Measurements from ENCODE around the gene KIAA1217. TPM values are rescaled to one million over a fixed set of nuclear protein-coding genes. Genes with fewer than 3 reads are reported as not detected.

The KIAA1217 gene
- total RNA-seq, 2 experiments from 2014 or later, result 0.12 to 0.70 TPM

- CTCF ChIA-PET, result interaction anchor here (0.7 kb wide), 1 partner anchor 72 kb away, joined by 3 read pairs; no protein-coding TSS in a partner anchor
- H3K9me3 Mint-ChIP-seq (ENCODE audit: low read depth), result no peaks in the 10 kb centered on the region
- H3K4me3 Mint-ChIP-seq, result no peak overlapping the region
- DNase-seq, result no peak
- no peak for ATAC-seq
- no peaks in the 10 kb centered on the region for H3K4me1 Mint-ChIP-seq
- no peaks in the 10 kb centered on the region for H3K36me3 Mint-ChIP-seq
- H3K27ac Mint-ChIP-seq, result no peak overlapping the region
- H3K27me3 Mint-ChIP-seq, result peaks cover 3% of the 10 kb centered on the region
Measured at GRCh38 chr10:24419066-24419465, 210.1 kb downstream of the KIAA1217 start.

GRCh38 chr10:24425151-24425550 lies 216.2 kb downstream of the KIAA1217 start:
- CTCF ChIA-PET, result no interaction called here
- DNase-seq (no peak), ATAC-seq (no peak)
- Mint-ChIP-seq H3K4me3 (no peak overlapping the region), H3K27me3 (no peaks in the 10 kb centered on the region), H3K36me3 (no peaks in the 10 kb centered on the region), H3K4me1 (no peaks in the 10 kb centered on the region), H3K9me3 (ENCODE audit: low read depth) (no peaks in the 10 kb centered on the region), H3K27ac (no peak overlapping the region)

- Mint-ChIP-seq H3K27me3 (no peaks in the 10 kb centered on the region), H3K27ac (no peak overlapping the region), H3K9me3 (ENCODE audit: low read depth) (no peaks in the 10 kb centered on the region), H3K4me3 (no peak overlapping the region), H3K36me3 (no peaks in the 10 kb centered on the region), H3K4me1 (no peaks in the 10 kb centered on the region)
- ATAC-seq (no peak), DNase-seq (no peak)
- CTCF ChIA-PET, result no interaction called here
Measured at GRCh38 chr10:24427678-24428409, 218.9 kb downstream of the KIAA1217 start.

- Mint-ChIP-seq H3K27me3 (no peaks in the 10 kb centered on the region), H3K4me3 (no peak overlapping the region), H3K4me1 (no peaks in the 10 kb centered on the region), H3K9me3 (ENCODE audit: low read depth) (no peaks in the 10 kb centered on the region), H3K36me3 (no peaks in the 10 kb centered on the region), H3K27ac (no peak overlapping the region)
- CTCF ChIA-PET, result no interaction called here
- DNase-seq, result no peak
- no peak for ATAC-seq
Measured at GRCh38 chr10:24428410-24428782, 219.5 kb downstream of the KIAA1217 start.

GRCh38 chr10:24430591-24430990 lies 221.7 kb downstream of the KIAA1217 start:
- DNase-seq, result no peak
- ATAC-seq, result no peak

GRCh38 chr10:24432478-24433416 lies 223.8 kb downstream of the KIAA1217 start:
- CTCF ChIA-PET, result no interaction called here
- no peak overlapping the region for H3K4me3 Mint-ChIP-seq

More at GRCh38 chr10:24430591-24430990, 221.7 kb downstream of the KIAA1217 start:
- H3K27ac Mint-ChIP-seq, result no peak overlapping the region
- H3K4me3 Mint-ChIP-seq, result no peak overlapping the region
- H3K36me3 Mint-ChIP-seq, result no peaks in the 10 kb centered on the region
- no peaks in the 10 kb centered on the region for H3K9me3 Mint-ChIP-seq (ENCODE audit: low read depth)
- H3K27me3 Mint-ChIP-seq, result no peaks in the 10 kb centered on the region
- H3K4me1 Mint-ChIP-seq, result no peaks in the 10 kb centered on the region
- CTCF ChIA-PET, result no interaction called here

GRCh38 chr10:24433705-24434104 lies 224.8 kb downstream of the KIAA1217 start:
- no peak for ATAC-seq
- CTCF ChIA-PET, result interaction anchor here (0.6 kb wide), 1 partner anchor 1243 kb away, joined by 4 read pairs; no protein-coding TSS in a partner anchor
- H3K27me3 Mint-ChIP-seq, result no peaks in the 10 kb centered on the region

More at GRCh38 chr10:24432478-24433416, 223.8 kb downstream of the KIAA1217 start:
- Mint-ChIP-seq H3K36me3 (no peaks in the 10 kb centered on the region), H3K27ac (no peak overlapping the region), H3K4me1 (no peaks in the 10 kb centered on the region), H3K9me3 (ENCODE audit: low read depth) (no peaks in the 10 kb centered on the region), H3K27me3 (no peaks in the 10 kb centered on the region)
- no peak for DNase-seq
- ATAC-seq, result no peak

GRCh38 chr10:24434961-24435360 lies 226.0 kb downstream of the KIAA1217 start:
- H3K27me3 Mint-ChIP-seq, result no peaks in the 10 kb centered on the region
- CTCF ChIA-PET, result no interaction called here
- H3K36me3 Mint-ChIP-seq, result no peaks in the 10 kb centered on the region
- DNase-seq (no peak), ATAC-seq (no peak)
- H3K4me3 Mint-ChIP-seq, result no peak overlapping the region
- H3K4me1 Mint-ChIP-seq, result no peaks in the 10 kb centered on the region
- no peaks in the 10 kb centered on the region for H3K9me3 Mint-ChIP-seq (ENCODE audit: low read depth)
- H3K27ac Mint-ChIP-seq, result no peak overlapping the region

More at GRCh38 chr10:24433705-24434104, 224.8 kb downstream of the KIAA1217 start:
- H3K27ac Mint-ChIP-seq, result no peak overlapping the region
- no peak for DNase-seq
- no peaks in the 10 kb centered on the region for H3K4me1 Mint-ChIP-seq
- no peaks in the 10 kb centered on the region for H3K36me3 Mint-ChIP-seq
- no peaks in the 10 kb centered on the region for H3K9me3 Mint-ChIP-seq (ENCODE audit: low read depth)
- no peak overlapping the region for H3K4me3 Mint-ChIP-seq

GRCh38 chr10:24435374-24435773 lies 226.4 kb downstream of the KIAA1217 start:
- Mint-ChIP-seq H3K36me3 (no peaks in the 10 kb centered on the region), H3K9me3 (ENCODE audit: low read depth) (no peaks in the 10 kb centered on the region), H3K27me3 (no peaks in the 10 kb centered on the region), H3K4me1 (no peaks in the 10 kb centered on the region), H3K27ac (no peak overlapping the region), H3K4me3 (no peak overlapping the region)
- CTCF ChIA-PET, result no interaction called here
- DNase-seq (no peak), ATAC-seq (no peak)

GRCh38 chr10:24437302-24437701 lies 228.4 kb downstream of the KIAA1217 start:
- H3K9me3 Mint-ChIP-seq (ENCODE audit: low read depth), result no peaks in the 10 kb centered on the region
- H3K27me3 Mint-ChIP-seq, result peaks cover 3% of the 10 kb centered on the region
- ATAC-seq, result no peak
- H3K4me1 Mint-ChIP-seq, result no peaks in the 10 kb centered on the region
- no peak for DNase-seq
- H3K36me3 Mint-ChIP-seq, result no peaks in the 10 kb centered on the region
- no peak overlapping the region for H3K27ac Mint-ChIP-seq
- CTCF ChIA-PET, result no interaction called here
- no peak overlapping the region for H3K4me3 Mint-ChIP-seq

- no peak overlapping the region for H3K27ac Mint-ChIP-seq
- no peaks in the 10 kb centered on the region for H3K9me3 Mint-ChIP-seq (ENCODE audit: low read depth)
- no peak overlapping the region for H3K4me3 Mint-ChIP-seq
- DNase-seq (no peak), ATAC-seq (no peak)
- H3K27me3 Mint-ChIP-seq, result peaks cover 3% of the 10 kb centered on the region
- no peaks in the 10 kb centered on the region for H3K36me3 Mint-ChIP-seq
- no peaks in the 10 kb centered on the region for H3K4me1 Mint-ChIP-seq
- CTCF ChIA-PET, result no interaction called here
Measured at GRCh38 chr10:24438800-24439199, 229.9 kb downstream of the KIAA1217 start.

- no peak for ATAC-seq
- H3K9me3 Mint-ChIP-seq (ENCODE audit: low read depth), result no peaks in the 10 kb centered on the region
- H3K4me3 Mint-ChIP-seq, result no peak overlapping the region
- H3K27me3 Mint-ChIP-seq, result peaks cover 3% of the 10 kb centered on the region
- CTCF ChIA-PET, result no interaction called here
- DNase-seq, result no peak
- no peaks in the 10 kb centered on the region for H3K4me1 Mint-ChIP-seq
- H3K27ac Mint-ChIP-seq, result no peak overlapping the region
- no peaks in the 10 kb centered on the region for H3K36me3 Mint-ChIP-seq
Measured at GRCh38 chr10:24439935-24440334, 231.0 kb downstream of the KIAA1217 start.

GRCh38 chr10:24440817-24441797 lies 232.2 kb downstream of the KIAA1217 start:
- Mint-ChIP-seq H3K27ac (no peak overlapping the region), H3K27me3 (peaks cover 3% of the 10 kb centered on the region), H3K4me3 (no peak overlapping the region), H3K9me3 (ENCODE audit: low read depth) (no peaks in the 10 kb centered on the region), H3K36me3 (no peaks in the 10 kb centered on the region), H3K4me1 (no peaks in the 10 kb centered on the region)
- CTCF ChIA-PET, result no interaction called here
- DNase-seq (no peak), ATAC-seq (no peak)

All from activated CD8-positive, alpha-beta memory T cell treated with anti-CD3 and anti-CD28 coated beads, Interleukin-2, amount 10 ng/mL, durations not matched to agents 7 days and 5 days (primary cell).